GM18909 (cell line): ENCODE data around the gene CSMD2.
A peak's percentile ranks its signal among the peaks of the same experiment; 100 is the strongest.

Experiments used
- ATAC-seq: cut with Tn5 transposase; IDR thresholded peaks from one replicate; pipeline ENCODE4 v1.9.1; 2021; ENCODE audit warnings: mild to moderate bottlenecking; ENCODE audit not compliant: unreplicated experiment, poor library complexity

Gene CSMD2

DNA sequence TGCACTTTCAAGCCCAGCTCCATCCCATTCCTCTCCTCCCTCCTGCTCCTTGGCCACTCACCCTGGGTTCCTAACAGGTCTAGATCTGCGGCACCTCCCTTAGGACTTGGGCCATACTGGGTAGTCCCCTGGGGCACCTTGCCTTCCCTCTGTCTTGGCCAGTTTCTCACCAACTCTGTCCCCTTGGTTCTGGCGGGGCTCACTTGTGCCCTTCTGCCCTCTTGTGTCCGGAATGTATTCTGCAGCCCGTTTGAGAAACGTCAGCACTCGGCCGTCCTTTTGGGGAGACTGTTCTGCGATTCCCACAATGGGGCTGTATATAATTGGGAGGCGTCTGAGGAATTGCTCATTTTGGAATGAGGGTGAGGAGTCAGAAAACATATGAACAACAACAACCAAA lies 530.2 kb downstream of the CSMD2 start:
- no peak for ATAC-seq

GRCh38 chr1:33634143-33634542 lies 530.9 kb downstream of the CSMD2 start:
- ATAC-seq = no peak

- peak; percentile 59 for ATAC-seq
Observed at GRCh38 chr1:33633019-33633801, 531.8 kb downstream of the CSMD2 start.

DNA sequence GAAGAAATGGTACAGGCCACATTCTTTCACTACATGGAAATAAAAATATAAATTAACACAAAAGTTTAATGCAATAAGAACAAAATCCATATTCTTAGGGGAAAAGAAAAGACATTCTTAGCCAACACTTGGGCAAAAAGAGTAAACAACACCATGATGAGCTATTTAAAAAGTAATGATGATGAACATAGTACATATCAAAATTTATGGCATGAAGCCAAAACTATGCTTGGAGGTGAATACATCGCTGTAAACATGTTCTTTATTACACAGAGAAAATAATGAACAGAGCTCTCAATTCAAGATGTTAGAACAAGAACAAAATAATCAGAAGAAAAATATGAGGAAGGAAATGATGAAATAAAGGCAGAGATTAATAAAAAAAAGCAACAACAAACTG lies 534.3 kb downstream of the CSMD2 start:
- no peak for ATAC-seq

DNA sequence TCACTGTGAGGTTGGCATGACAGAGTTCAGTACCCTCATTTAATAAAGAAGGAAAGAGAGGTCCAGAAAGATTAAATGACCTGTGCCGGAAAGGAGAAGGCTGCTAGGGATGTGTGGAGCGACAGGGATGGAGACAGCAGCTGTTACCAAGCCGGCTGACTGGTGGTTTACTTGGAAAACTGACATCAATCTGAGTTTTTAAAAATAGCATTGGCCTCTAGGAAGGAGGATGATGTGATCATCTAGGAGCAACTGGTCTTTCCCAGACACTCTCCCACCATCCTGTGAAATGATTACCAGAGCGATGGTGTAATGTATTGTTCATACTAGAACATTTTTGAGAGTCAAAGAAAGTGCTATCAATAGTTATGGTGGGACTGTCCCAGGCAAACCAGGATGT lies 538.2 kb downstream of the CSMD2 start:
- no peak for ATAC-seq

DNA sequence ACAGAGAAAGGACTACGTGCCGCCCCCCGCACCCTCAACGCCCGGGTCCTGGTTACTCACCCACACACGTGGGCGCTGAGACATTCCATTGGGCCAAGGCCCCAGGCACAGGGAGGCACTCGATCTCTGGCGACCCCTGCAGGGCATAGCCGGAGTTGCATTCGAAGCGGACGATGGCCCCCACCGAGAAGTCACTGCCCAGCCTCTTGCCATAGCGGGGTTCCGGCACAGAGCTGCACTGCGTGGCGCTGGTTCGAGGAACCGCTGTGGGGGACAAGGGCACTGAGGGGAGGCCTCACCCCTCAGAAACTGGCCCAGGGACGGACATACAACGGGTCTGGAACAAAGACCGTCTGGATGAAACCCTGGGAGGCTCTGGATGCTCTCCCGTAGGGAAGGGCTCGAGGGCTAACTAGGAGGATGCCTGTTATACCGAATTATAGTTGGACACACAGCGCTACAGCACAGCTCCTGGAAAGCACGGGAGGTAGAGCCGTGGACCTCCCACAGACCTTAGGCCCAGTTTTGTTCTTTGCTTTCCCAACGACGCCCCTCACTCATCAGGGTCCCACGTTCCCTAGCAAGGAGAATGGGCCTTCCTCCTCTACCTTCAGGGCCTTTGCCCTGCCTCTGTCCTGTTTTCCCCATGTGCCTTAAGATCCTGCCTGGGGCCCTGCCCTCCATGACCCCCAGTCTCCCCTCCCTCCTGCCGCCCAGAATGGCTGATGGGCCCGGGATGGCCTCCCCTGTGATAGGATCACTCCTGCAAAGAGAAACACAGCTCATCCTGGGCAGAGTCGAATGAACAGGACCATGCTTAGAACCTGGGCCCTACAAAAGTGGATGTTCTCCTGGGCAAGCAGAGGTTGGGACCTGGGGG lies 539.8 kb downstream of the CSMD2 start:
- no peak for ATAC-seq

GRCh38 chr1:33624261-33624990 lies 540.6 kb downstream of the CSMD2 start:
- ATAC-seq = no peak

DNA sequence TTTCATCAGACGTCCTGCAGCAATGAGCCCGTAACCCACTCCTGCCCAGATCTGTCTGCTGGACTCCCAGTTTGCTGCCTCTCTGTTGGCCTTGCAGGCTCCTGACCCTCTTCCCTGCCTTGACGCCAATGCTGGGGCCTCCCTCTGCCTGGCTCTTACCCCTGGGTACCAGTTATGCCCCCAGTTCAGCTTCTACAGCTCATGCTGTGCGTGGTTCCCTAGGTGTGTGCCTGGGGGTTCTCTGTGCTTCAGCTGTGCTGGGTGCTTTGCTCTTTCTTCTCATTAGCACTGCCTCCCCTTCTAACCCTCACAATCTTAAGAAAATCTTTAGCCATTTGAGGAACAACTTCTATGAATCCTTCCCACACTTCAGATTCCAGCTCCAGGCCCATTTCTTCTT lies 541.2 kb downstream of the CSMD2 start:
- no peak for ATAC-seq

DNA sequence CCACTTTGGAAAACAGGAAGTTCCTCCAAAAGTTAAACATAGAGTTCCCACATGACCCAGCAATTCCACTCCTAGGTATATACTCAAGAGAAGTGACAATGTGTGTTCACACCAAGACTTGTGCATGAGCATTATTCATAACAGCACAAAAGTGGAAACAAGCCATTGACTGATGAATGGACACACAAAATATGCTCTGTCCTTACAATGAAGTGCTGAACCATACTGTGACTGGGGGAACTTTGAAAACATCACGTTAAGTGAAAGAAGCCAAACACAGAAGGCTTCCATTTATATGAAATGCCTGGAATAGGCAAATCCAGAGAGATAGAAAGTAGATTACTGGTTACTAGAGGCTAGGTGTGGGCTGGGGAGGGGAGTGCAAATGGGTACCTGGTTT lies 542.3 kb downstream of the CSMD2 start:
- no peak for ATAC-seq

DNA sequence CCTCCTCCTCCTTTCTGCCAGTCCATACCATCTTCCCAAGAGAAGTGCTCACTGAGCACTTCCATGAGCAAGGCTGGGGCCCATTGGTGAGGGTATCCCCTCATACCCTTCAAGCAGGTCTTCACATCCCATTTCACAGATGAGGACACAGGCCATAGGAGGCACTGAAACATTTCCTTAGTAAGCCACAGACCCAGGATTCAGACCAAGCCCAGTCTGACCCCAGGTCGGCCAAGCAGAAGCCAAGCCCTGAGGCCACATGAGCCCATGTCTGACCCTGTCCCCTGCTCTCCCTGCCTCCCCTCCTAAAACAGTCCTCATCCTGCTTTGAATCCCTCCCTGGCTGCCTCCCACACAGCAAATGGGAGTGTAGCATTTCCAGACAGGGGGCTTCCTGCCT lies 546.4 kb downstream of the CSMD2 start:
- no peak for ATAC-seq

DNA sequence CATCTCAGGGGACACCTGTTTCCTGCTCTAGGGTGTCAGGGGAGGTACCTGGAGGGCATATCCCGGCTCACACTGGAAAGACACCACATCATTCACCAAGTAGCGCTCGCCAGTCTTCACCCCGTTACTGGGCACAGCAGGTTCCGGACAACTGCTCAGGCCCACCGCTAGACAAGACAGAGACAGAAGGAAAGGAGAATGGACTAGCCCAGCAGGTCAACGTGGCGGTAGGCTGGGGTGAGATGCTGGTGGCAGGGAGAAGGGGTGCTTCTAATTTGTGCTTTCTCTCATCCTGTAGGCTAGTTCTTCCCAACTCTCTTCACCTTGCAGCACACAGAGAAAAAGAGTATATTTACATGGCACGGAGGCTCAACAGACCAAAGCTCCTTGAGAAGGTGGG lies 547.6 kb downstream of the CSMD2 start:
- no peak for ATAC-seq

GRCh38 chr1:33616780-33617179 lies 548.2 kb downstream of the CSMD2 start:
- no peak for ATAC-seq

DNA sequence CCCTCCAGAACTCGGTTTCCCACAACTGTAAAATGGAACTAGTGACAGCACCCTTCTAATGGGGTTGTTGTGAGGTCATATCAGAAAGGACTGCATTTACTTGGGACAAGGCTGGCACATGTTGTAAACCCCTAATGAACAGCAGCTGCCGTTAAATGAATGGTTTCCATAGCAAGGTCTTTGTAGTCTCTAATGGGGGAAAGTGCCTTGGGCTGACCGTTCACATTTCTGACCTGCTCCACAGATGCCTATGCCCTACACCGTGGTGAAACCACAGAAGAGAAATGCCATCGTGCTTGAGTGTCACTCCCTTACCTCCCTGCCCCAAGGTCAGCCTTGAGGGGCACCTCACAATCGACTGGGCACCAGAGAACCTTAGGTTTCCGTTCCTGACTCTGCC lies 549.5 kb downstream of the CSMD2 start:
- no peak for ATAC-seq

DNA sequence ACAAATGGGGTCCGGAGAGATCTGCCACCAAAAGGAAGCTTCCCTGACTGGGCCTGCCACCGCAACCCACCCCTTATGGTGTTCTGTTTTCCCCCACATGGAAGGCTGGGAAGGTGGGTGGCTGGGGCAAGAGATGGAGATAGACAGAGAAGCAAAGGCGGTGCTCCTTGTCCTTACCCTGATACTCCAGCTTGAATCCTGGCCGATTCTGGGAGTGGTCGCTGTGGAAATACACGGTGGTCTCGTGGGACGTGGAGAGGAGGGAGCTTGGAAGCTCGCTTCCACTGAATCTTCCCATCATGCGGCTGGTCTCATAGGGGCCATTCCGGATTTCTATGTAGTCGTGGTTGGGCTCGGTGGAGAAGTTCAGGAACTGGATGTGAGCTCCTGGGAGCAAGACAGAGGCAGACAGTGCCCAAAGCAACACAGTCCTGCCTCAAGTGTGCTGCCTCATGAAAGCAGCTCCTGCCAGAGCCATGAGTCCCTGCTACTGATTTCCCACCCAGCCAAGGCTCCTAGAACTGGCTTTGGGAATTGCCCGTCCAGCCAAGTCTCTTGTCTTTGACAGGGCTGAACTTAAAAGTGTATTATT lies 554.1 kb downstream of the CSMD2 start:
- ATAC-seq = no peak

- ATAC-seq = no peak
Observed at GRCh38 chr1:33610391-33610790, 554.6 kb downstream of the CSMD2 start.

- no peak for ATAC-seq
Observed at GRCh38 chr1:33609739-33610138, 555.3 kb downstream of the CSMD2 start.

- ATAC-seq = no peak
Observed at GRCh38 chr1:33608825-33609400, 556.1 kb downstream of the CSMD2 start.

GRCh38 chr1:33607444-33608005 lies 557.5 kb downstream of the CSMD2 start:
- no peak for ATAC-seq

- no peak for ATAC-seq
Observed at GRCh38 chr1:33606272-33606671, 558.8 kb downstream of the CSMD2 start.

DNA sequence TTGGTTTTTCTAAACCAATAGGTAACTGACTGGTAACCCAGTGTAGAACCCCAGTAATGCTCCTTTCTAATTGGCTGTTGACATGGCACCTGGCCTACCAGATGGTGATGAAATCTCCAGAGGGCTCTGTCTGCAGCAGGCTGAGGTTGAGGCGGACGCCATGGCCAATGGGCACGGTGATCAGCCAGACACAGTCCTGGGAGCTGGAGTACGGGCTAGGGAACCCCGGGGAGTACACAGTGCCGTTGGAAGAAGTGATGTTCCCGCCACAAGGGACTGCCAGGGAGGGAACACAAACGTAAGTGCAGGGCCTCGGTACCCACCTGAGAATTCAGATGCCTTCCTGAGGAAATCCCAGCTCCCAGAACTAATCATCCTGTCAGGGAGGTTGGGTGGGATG lies 562.8 kb downstream of the CSMD2 start:
- ATAC-seq = no peak
